Measurements from ENCODE around the gene OR51S1.
"Not testable (repeated sequence)": the region's sequence is repeated elsewhere in the genome, so short reads cannot be mapped to it uniquely, and the experiment has no call there.

Gene OR51S1

GRCh38 chr11:4848908-4849532 lies at the start of gene OR51S1:
OR51S1 (minus strand) TSS chr11:4849208; CDS start chr11:4849208, 0 bp downstream.
- DNase-seq (ENCODE audit: low read depth in 1 of 2, low spot score in 1 of 2) = no peak
- in situ Hi-C loops (cut with HindIII; ENCODE audit: low pct_unique_long_range_greater_than_20kb, low sequenced_read_pairs) = no loop called here
- no peak for TF ChIP-seq JUND (IDR thresholded peaks at IDR 0.05; ENCODE audit: low read depth)

- in situ Hi-C loops (cut with HindIII; ENCODE audit: low pct_unique_long_range_greater_than_20kb, low sequenced_read_pairs) = no loop called here
- no peak for TF ChIP-seq JUND (IDR thresholded peaks at IDR 0.05; ENCODE audit: low read depth)
- DNase-seq (ENCODE audit: low read depth in 1 of 2, low spot score in 1 of 2) = no peak
Observed at GRCh38 chr11:4891996-4892640, 43.1 kb upstream of the OR51S1 start.

GRCh38 chr11:4890279-4890678 lies 41.3 kb upstream of the OR51S1 start:
- in situ Hi-C loops (cut with HindIII; ENCODE audit: low pct_unique_long_range_greater_than_20kb, low sequenced_read_pairs) = no loop called here
- TF ChIP-seq JUND (IDR thresholded peaks at IDR 0.05; ENCODE audit: low read depth) = no peak
- no peak for DNase-seq (ENCODE audit: low read depth in 1 of 2, low spot score in 1 of 2)

GRCh38 chr11:4887591-4887990 lies 38.6 kb upstream of the OR51S1 start:
- no peak for DNase-seq (ENCODE audit: low read depth in 1 of 2, low spot score in 1 of 2)
- in situ Hi-C loops (cut with HindIII; ENCODE audit: low pct_unique_long_range_greater_than_20kb, low sequenced_read_pairs) = no loop called here
- no peak for TF ChIP-seq JUND (IDR thresholded peaks at IDR 0.05; ENCODE audit: low read depth)

GRCh38 chr11:4886186-4886585 lies 37.2 kb upstream of the OR51S1 start:
- no peak for TF ChIP-seq JUND (IDR thresholded peaks at IDR 0.05; ENCODE audit: low read depth)
- in situ Hi-C loops (cut with HindIII; ENCODE audit: low pct_unique_long_range_greater_than_20kb, low sequenced_read_pairs) = no loop called here
- DNase-seq (ENCODE audit: low read depth in 1 of 2, low spot score in 1 of 2) = no peak

GRCh38 chr11:4884361-4884760 lies 35.4 kb upstream of the OR51S1 start:
- TF ChIP-seq JUND (IDR thresholded peaks at IDR 0.05; ENCODE audit: low read depth) = no peak
- in situ Hi-C loops (cut with HindIII; ENCODE audit: low pct_unique_long_range_greater_than_20kb, low sequenced_read_pairs) = no loop called here
- no peak for DNase-seq (ENCODE audit: low read depth in 1 of 2, low spot score in 1 of 2)

GRCh38 chr11:4882543-4882942 lies 33.5 kb upstream of the OR51S1 start:
- DNase-seq (ENCODE audit: low read depth in 1 of 2, low spot score in 1 of 2) = no peak

GRCh38 chr11:4881860-4882500 lies 33.0 kb upstream of the OR51S1 start, which contains the start of gene OR51T1:
OR51T1 (plus strand) TSS chr11:4881900; CDS start chr11:4881900, 0 bp downstream.
- in situ Hi-C loops (cut with HindIII; ENCODE audit: low pct_unique_long_range_greater_than_20kb, low sequenced_read_pairs) = no loop called here
- TF ChIP-seq JUND (IDR thresholded peaks at IDR 0.05; ENCODE audit: low read depth) = no peak
- no peak for DNase-seq (ENCODE audit: low read depth in 1 of 2, low spot score in 1 of 2)

More at GRCh38 chr11:4882543-4882942, 33.5 kb upstream of the OR51S1 start:
- in situ Hi-C loops (cut with HindIII; ENCODE audit: low pct_unique_long_range_greater_than_20kb, low sequenced_read_pairs) = no loop called here
- no peak for TF ChIP-seq JUND (IDR thresholded peaks at IDR 0.05; ENCODE audit: low read depth)

- no peak for TF ChIP-seq JUND (IDR thresholded peaks at IDR 0.05; ENCODE audit: low read depth)
- DNase-seq (ENCODE audit: low read depth in 1 of 2, low spot score in 1 of 2) = no peak
- in situ Hi-C loops (cut with HindIII; ENCODE audit: low pct_unique_long_range_greater_than_20kb, low sequenced_read_pairs) = no loop called here
Observed at GRCh38 chr11:4881188-4881587, 32.2 kb upstream of the OR51S1 start.

GRCh38 chr11:4865855-4866254 lies 16.8 kb upstream of the OR51S1 start:
- no peak for TF ChIP-seq JUND (IDR thresholded peaks at IDR 0.05; ENCODE audit: low read depth)
- in situ Hi-C loops (cut with HindIII; ENCODE audit: low pct_unique_long_range_greater_than_20kb, low sequenced_read_pairs) = no loop called here
- no peak for DNase-seq (ENCODE audit: low read depth in 1 of 2, low spot score in 1 of 2)

GRCh38 chr11:4863876-4864275 lies 14.9 kb upstream of the OR51S1 start:
- TF ChIP-seq JUND (IDR thresholded peaks at IDR 0.05; ENCODE audit: low read depth) = no peak
- DNase-seq (ENCODE audit: low read depth in 1 of 2, low spot score in 1 of 2) = no peak
- in situ Hi-C loops (cut with HindIII; ENCODE audit: low pct_unique_long_range_greater_than_20kb, low sequenced_read_pairs) = no loop called here

- no peak for TF ChIP-seq JUND (IDR thresholded peaks at IDR 0.05; ENCODE audit: low read depth)
- no peak for DNase-seq (ENCODE audit: low read depth in 1 of 2, low spot score in 1 of 2)
- in situ Hi-C loops (cut with HindIII; ENCODE audit: low pct_unique_long_range_greater_than_20kb, low sequenced_read_pairs) = no loop called here
Observed at GRCh38 chr11:4862447-4863236, 13.6 kb upstream of the OR51S1 start.

- DNase-seq (ENCODE audit: low read depth in 1 of 2, low spot score in 1 of 2); in situ Hi-C loops (cut with HindIII; ENCODE audit: low pct_unique_long_range_greater_than_20kb, low sequenced_read_pairs): not testable (repeated sequence)
Observed at GRCh38 chr11:4854286-4854685, 5.3 kb upstream of the OR51S1 start.

Measured in T47D (cell line).